ENCODE measurements around the gene SPPL2B.

DNA sequence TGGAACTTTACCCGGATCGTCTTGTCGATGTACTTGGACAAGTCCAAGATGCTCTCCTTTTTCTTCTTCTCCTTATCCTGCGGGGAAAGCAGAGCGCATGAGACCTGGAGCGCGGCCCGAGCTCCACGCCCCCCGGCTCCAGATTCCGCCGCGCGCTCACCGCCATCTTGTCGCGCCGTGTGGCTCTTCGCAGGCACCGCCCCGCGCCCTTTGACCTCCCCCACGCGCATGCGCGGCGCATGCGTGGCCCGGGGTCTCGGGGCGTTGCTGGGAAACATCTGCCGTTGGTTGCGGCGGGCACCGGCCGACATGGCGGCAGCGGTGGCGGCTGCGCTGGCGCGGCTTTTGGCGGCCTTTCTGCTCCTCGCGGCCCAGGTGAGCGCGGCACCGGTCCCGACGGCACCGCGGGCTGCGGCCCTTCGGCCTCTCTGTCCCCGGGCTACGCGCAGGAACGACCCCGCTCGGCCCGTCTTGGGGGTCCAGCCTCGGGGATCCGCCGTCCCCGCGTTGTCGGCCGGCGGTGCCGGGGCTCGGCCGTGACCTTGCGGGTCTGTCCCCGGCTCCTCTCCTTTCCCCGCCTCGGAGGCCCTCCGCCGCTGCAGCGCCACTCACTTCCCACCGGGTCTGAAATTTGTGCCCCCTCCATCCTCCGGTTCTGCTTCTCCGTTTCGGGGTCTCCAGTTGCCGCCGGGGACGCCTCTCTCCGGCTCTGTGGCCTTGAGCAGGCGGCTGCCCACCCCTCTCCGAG, at the start of gene SPPL2B, which contains the start of gene LSM7:
- TF ChIP-seq POLR2A (IDR thresholded peaks at IDR 0.05), result peak; percentile 61
- TF ChIP-seq CTCF (IDR thresholded peaks at IDR 0.05), result no peak

Measured in right lobe of liver (tissue), 4 donors.